Vagina (tissue), 2 donors: Measurements from ENCODE around the gene ADAP1. TPM values are rescaled to one million over a fixed set of nuclear protein-coding genes. Genes with fewer than 3 reads are reported as not detected.

Source experiments
- DNase-seq, 2 donors: peaks; one replicate each; pipeline ENCODE4 v3.0.0-alpha.2; 2017; ENCODE audit errors: extremely low spot score in 2 of 2
- H3K27ac ChIP-seq: fragments of 200-600 bp; sonication (generic); one replicate; pipeline ENCODE4 v1.5.1; 2019
- H3K27me3 ChIP-seq: fragments of 200-600 bp; sonication (generic); one replicate; pipeline ENCODE4 v1.5.1; 2019
- H3K36me3 ChIP-seq, 2 donors: fragments of 200-600 bp; sonication (generic); one replicate each; pipeline ENCODE4 v1.5.1; 2017 to 2019
- H3K4me1 ChIP-seq: fragments of 200-600 bp; sonication (generic); one replicate; pipeline ENCODE4 v1.5.1; 2019
- H3K4me3 ChIP-seq, 2 donors: fragments of 200-600 bp; sonication (generic); 1 replicate in 1 of 2; 2 replicates in 1 of 2; pipeline ENCODE4 v1.5.1; 2016 to 2019
- H3K9me3 ChIP-seq: fragments of 200-600 bp; sonication (generic); one replicate; pipeline ENCODE4 v1.5.1; 2019
- POLR2A ChIP-seq, 2 donors: fragments of 450-650 bp; IDR thresholded peaks; one replicate each; pipeline ENCODE4 v1.6.1; 2017; ENCODE audit warnings: antibody characterized with exemption in 2 of 2, mild to moderate bottlenecking in 2 of 2, moderate library complexity in 2 of 2
- POLR2AphosphoS5 ChIP-seq, 2 donors: sonication (generic); formaldehyde crosslinking; IDR thresholded peaks; one replicate each; pipeline ENCODE4 v1.9.0; 2017; ENCODE audit warnings: antibody characterized with exemption in 2 of 2, mild to moderate bottlenecking in 2 of 2, low read depth in 1 of 2; ENCODE audit not compliant: insufficient read depth in 1 of 2
- intact Hi-C: fragments of 100-400 bp; cut with DNase I; formaldehyde crosslinking; loops from one replicate; pipeline ENCODE4 v1.15.1; 2023
- total RNA-seq: library from RNA; depleted of rRNA; stranded (reverse); fragments of >200 nt; gene quantifications from one replicate; pipeline ENCODE4 v1.2.3, GENCODE V29; 2016
- TF ChIP-seq, protein P1 (sequence below), 3 experiments: fragments of 450-650 bp in 2 of 3; fragments of 200-600 bp in 1 of 3; sonication (generic) in 1 of 3; IDR thresholded peaks; one replicate each; pipeline ENCODE4 v1.5.1; 2017 to 2019; ENCODE audit warnings: antibody characterized with exemption in 3 of 3, mild to moderate bottlenecking in 2 of 3, moderate library complexity in 2 of 3

ADAP1 gene
- total RNA-seq, 1 donor from 2014 or later = 4.2 TPM

DNA sequence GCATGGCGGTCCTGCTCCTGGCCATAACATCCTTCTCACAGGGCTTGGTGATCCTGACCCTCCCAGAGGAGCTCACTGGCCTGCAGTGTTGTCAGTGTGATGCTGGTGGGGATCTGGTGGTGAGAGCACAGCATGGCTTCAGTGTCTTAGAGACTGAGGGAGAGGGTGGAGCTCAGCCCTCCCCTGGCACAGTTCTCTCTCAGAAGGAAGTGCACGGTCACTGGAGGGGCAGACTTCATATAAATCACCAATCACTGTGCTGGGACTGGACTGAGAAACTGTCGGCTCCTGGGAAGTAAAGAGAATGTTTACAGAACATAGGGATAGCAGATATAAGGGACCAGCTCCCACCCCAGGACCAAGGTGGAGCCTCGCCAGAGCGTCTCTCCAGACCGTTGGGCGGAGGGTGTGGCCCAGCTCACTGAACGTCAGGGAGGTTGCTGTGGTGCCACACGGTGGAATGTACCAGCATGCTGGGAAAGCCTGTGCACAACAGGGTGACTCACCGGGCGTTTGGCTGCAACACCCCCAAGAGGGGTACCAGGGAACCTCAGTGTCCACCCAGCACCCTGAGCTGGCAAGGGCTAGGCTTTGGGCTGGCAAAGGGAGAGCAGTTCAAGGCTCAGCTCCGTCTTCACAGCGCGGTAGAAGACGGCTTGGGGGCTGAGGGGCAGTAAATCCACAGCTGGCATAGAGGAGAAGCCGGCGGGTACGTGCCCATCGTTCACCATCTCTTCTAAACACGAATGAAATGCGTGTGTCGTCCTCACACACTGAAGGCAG lies 86.9 kb downstream of the ADAP1 start:
- H3K27ac ChIP-seq = peak overlapping the region; percentile 90
- H3K4me1 ChIP-seq = peaks cover 15% of the 10 kb centered on the region
- H3K9me3 ChIP-seq = no peaks in the 10 kb centered on the region
- TF ChIP-seq, protein P1, sequence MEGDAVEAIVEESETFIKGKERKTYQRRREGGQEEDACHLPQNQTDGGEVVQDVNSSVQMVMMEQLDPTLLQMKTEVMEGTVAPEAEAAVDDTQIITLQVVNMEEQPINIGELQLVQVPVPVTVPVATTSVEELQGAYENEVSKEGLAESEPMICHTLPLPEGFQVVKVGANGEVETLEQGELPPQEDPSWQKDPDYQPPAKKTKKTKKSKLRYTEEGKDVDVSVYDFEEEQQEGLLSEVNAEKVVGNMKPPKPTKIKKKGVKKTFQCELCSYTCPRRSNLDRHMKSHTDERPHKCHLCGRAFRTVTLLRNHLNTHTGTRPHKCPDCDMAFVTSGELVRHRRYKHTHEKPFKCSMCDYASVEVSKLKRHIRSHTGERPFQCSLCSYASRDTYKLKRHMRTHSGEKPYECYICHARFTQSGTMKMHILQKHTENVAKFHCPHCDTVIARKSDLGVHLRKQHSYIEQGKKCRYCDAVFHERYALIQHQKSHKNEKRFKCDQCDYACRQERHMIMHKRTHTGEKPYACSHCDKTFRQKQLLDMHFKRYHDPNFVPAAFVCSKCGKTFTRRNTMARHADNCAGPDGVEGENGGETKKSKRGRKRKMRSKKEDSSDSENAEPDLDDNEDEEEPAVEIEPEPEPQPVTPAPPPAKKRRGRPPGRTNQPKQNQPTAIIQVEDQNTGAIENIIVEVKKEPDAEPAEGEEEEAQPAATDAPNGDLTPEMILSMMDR (IDR thresholded peaks at IDR 0.05) = no peak
- TF ChIP-seq POLR2AphosphoS5 (IDR thresholded peaks at IDR 0.05; ENCODE audit: insufficient read depth in 1 of 2, low read depth in 1 of 2) = peak in 1 of 2 donors; percentile 63
- H3K36me3 ChIP-seq = peaks cover 0 to 62% of the 10 kb centered on the region in 2 donors
- H3K27me3 ChIP-seq = no peaks in the 10 kb centered on the region
- no peak overlapping the region for H3K4me3 ChIP-seq
- intact Hi-C loops = no loop called here
- no peak for DNase-seq

DNA sequence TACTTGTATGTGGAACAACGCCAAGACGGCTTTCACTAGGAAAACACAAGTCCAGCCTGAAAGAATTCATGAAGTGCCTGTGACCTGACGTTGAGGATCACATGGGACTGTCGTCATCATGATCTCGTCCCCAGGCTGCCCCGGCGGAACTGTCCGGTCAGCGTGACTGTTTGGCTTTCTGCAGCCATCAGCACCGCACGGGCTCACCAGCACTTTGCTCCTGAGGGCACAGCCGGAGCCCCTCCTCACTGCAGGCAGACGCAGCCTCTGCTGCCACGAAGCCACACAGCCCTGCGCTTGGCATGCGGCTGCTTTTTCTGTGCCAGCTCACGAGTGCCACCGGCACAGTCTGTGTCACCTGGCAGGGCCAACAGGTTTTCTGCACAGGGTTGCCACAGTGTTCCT lies 87.5 kb downstream of the ADAP1 start:
- H3K4me3 ChIP-seq = no peak overlapping the region
- peaks cover 0 to 62% of the 10 kb centered on the region in 2 donors for H3K36me3 ChIP-seq
- H3K27ac ChIP-seq = peak overlapping the region; percentile 90
- H3K9me3 ChIP-seq = no peaks in the 10 kb centered on the region
- DNase-seq = no peak
- peak; percentile 61 to 83 for TF ChIP-seq POLR2AphosphoS5 (IDR thresholded peaks at IDR 0.05; ENCODE audit: insufficient read depth in 1 of 2, low read depth in 1 of 2)
- no peak for TF ChIP-seq POLR2A (IDR thresholded peaks at IDR 0.05)
- intact Hi-C loops = no loop called here
- H3K4me1 ChIP-seq = peaks cover 15% of the 10 kb centered on the region
- no peaks in the 10 kb centered on the region for H3K27me3 ChIP-seq

DNA sequence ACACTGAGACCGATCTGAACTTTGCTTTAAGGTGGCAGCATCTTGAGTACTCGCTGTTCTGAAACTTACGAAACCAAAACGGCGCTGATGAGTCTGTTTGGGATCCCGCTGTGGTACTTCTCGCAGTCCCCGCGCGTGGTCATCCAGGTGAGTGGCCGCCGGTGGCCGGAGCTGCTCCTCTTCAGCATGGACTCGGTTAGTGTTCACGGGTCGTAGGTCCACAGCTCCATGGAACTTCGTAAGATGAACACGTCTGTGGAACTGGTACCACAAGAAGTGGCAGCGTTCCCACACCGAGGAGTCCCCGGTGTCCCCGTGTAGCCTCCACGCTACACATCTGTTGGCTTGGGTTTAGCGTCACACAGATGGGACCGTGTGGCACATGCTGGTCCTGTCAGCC lies 88.6 kb downstream of the ADAP1 start:
- Histone ChIP-seq H3K4me3 (no peak overlapping the region), H3K36me3 (peaks cover 0 to 62% of the 10 kb centered on the region in 2 donors), H3K27me3 (no peaks in the 10 kb centered on the region), H3K9me3 (no peaks in the 10 kb centered on the region), H3K4me1 (peaks cover 15% of the 10 kb centered on the region), H3K27ac (peak overlapping the region; percentile 90)
- no peak for TF ChIP-seq POLR2AphosphoS5 (IDR thresholded peaks at IDR 0.05; ENCODE audit: insufficient read depth in 1 of 2, low read depth in 1 of 2)
- TF ChIP-seq POLR2A (IDR thresholded peaks at IDR 0.05) = no peak
- TF ChIP-seq, protein P1 (IDR thresholded peaks at IDR 0.05) = no peak
- intact Hi-C loops = no loop called here
- DNase-seq = no peak

DNA sequence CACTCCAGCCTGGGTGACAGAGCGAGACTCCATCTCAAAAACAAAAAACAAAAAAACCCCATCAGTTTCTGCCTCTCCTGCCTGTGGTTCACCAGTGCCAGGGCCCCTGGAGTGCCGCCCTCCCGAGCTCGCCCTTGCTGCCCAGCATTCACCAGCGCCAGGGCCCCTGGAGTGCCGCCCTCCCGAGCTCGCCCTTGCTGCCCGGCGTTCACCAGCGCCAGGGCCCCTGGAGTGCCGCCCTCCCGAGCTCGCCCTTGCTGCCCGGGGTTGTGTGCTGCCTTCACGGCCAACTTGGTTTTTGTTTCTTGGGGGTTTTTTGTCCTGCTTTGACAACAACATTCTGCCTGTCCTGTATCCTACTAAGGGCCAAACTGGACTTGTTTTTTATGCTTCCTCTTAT lies 91.4 kb downstream of the ADAP1 start:
- H3K36me3 ChIP-seq = peaks cover 0 to 68% of the 10 kb centered on the region in 2 donors
- intact Hi-C loops = no loop called here
- DNase-seq = no peak
- H3K27ac ChIP-seq = no peak overlapping the region
- H3K4me1 ChIP-seq = peaks cover 13% of the 10 kb centered on the region
- H3K9me3 ChIP-seq = no peaks in the 10 kb centered on the region
- H3K4me3 ChIP-seq = no peak overlapping the region
- H3K27me3 ChIP-seq = no peaks in the 10 kb centered on the region
- TF ChIP-seq POLR2A (IDR thresholded peaks at IDR 0.05) (no peak), POLR2AphosphoS5 (IDR thresholded peaks at IDR 0.05; ENCODE audit: insufficient read depth in 1 of 2, low read depth in 1 of 2) (no peak)
- TF ChIP-seq, protein P1 (IDR thresholded peaks at IDR 0.05) = no peak

DNA sequence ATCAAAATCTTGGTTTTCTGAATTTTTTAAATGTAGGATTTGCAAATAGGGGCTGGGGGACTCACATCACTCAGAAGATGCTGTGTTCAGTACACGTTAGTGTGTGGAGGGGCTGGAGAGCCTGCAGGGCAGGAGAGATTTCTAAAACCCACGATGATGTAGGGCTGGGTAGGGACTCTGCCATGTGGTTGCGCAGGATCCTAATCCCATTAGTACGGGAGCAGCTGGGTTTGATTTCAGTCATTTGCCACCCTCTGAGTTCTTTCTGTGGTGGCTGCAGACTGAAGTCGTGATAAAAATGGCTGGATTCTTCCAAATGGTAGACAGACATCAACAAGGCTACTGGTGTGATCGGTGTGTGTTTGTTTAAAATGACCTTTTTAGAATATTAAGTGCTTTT lies 92.3 kb downstream of the ADAP1 start:
- Histone ChIP-seq H3K27me3 (no peaks in the 10 kb centered on the region), H3K4me3 (no peak overlapping the region), H3K4me1 (peaks cover 3% of the 10 kb centered on the region), H3K27ac (no peak overlapping the region), H3K36me3 (peaks cover 0 to 75% of the 10 kb centered on the region in 2 donors), H3K9me3 (no peaks in the 10 kb centered on the region)
- no peak for DNase-seq
- intact Hi-C loops = no loop called here
- TF ChIP-seq POLR2AphosphoS5 (IDR thresholded peaks at IDR 0.05; ENCODE audit: insufficient read depth in 1 of 2, low read depth in 1 of 2) (no peak), POLR2A (IDR thresholded peaks at IDR 0.05) (no peak)
- TF ChIP-seq, protein P1 (IDR thresholded peaks at IDR 0.05) = no peak
